GM18907 (cell line): ENCODE measurements around the gene CCDC141.

ENCODE experiments used
- ATAC-seq: cut with Tn5 transposase; IDR thresholded peaks from one replicate; pipeline ENCODE4 v1.9.1; 2021; ENCODE audit warnings: mild to moderate bottlenecking, moderate library complexity; ENCODE audit not compliant: unreplicated experiment

Gene CCDC141

GRCh38 chr2:178787155-178787554, 262.8 kb downstream of the CCDC141 start:
- ATAC-seq = no peak

- ATAC-seq = no peak
These were observed 266.0 kb downstream of the CCDC141 start for GRCh38 chr2:178783889-178784288.

- no peak for ATAC-seq
These were observed 267.7 kb downstream of the CCDC141 start for GRCh38 chr2:178782236-178782635.
